GM21390 (cell line): ENCODE measurements around the gene PRPSAP2.
"Not testable (repeated sequence)": the region's sequence is repeated elsewhere in the genome, so short reads cannot be mapped to it uniquely, and the experiment has no call there.

ENCODE experiments used
- ATAC-seq: cut with Tn5 transposase; IDR thresholded peaks from one replicate; pipeline ENCODE4 v1.9.1; 2021; ENCODE audit not compliant: unreplicated experiment

Gene PRPSAP2

DNA sequence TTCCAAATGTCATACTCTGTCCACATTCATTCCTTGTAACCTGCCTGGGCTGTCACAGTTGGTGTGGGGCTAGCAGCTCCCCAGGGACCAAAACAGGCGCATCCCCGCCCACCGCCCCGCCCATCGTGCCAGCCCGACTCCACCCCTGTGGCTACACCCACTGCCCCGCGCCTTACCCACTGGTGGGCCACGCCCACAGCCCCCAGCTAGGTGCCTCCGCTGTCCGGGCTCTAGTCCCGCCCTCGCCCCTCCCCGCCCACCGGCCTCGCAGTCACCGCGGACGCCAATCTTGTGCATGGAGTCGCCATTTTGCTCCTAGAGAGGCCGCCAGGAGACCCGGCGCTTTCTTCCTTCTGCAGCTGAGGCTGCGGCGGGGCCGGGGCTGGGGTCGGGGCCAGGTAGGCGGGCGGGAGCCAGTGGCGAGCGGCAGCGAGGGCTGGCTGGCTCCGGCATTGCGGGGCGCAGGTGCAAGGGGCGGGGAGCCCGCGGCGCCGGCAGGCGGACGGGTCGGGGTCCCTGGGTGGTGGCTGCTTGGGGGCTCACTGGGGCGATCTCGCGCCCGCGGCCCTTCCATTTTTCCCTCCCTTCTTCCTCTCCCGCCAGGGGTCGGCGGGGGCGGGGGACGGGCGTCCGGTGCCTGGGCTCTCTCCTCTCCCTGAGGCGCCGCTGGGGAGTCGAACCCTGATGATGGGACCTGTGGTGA is at the start of gene PRPSAP2:
Gene PRPSAP2, plus strand, starts transcription at position 268 of the 703 bp plus-strand sequence. CDS start 7,703 bp downstream, outside the sequence.
- ATAC-seq: peak; percentile 47

DNA sequence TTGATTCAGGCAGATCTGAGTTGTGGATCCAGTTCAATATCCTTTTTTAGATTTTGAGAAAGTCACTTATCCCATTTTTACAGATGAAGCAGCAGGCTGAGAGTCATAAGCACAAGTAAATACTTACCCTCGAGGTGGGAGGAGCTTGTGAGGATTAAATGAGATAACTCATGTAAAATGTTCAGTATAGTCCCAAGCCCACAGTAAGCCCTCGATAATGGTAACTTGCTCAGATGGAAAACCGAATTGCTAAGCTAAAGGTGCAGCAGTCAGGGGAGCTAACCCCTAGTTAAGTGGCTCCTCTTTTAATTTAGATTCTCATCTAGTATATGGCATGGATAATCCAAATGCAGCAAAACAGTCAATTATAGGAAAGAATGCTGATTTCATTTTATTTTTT is 42.0 kb upstream of the PRPSAP2 start:
- ATAC-seq: not testable (repeated sequence)

DNA sequence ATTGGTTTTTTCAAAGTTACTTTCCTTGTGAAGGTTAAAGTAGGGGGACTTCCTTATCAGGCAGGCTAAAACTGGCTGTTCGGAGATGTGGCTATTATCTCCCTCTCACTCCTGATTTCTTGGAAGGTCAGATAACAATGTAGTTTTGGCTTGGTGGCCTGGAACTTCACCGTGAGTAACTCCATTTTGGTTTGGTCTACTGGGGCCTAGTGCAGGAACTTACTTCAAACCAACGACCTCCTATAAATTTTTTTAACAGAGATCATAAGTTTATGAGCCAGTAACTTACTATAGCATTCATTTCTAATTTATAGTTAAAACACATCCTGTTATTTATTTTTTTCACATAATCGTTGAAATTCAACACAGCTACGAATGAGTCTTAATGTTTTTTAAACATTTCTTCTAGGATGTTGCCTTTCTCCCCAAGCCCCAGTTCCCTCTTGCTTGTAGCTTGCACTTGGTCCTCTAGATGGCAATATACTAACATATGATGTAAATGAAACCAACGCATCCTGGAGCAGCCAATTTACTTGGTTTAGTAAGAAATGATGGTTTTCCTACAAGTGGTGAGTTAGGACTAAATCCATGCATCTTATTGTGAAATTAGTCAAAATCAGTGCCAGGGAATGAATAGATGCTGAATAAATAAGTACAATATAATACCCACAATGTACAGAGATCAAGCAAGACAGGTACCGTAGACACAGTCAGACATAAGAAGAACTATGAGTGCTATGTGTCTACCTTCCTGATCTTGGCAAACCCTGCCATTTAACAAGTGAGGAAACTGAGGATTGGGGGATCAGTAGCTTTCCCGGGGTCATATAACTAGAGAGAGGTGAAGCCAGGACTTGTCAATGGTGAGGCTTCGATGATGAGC is 41.2 kb upstream of the PRPSAP2 start:
- ATAC-seq: not testable (repeated sequence)

GRCh38 chr17:18821430-18821829 is 36.5 kb upstream of the PRPSAP2 start:
- not testable (repeated sequence) for ATAC-seq

GRCh38 chr17:18827613-18828012 is 30.3 kb upstream of the PRPSAP2 start:
- ATAC-seq: not testable (repeated sequence)

- no peak for ATAC-seq
Measured at GRCh38 chr17:18848501-18848900, 9.4 kb upstream of the PRPSAP2 start.

DNA sequence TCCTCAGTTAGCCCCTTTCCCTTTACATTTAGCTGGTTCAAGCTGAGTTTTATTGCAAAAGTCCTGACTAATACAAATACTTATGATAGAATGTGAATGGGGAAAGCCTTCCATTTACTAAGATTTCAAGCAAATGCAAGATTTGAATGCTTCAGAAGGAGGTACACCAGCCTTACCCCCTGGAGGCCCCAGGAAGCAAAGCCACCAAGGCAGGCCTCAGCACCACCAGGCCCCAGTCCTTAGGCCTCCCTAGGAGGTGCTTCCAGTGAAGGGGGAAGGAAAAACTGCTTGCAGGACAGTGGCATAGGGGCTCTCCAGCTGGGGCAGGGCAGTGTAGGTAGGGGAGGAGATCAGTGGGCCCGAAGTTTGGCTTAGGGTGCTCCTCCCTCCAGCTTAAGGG is 7.3 kb upstream of the PRPSAP2 start:
- no peak for ATAC-seq

GRCh38 chr17:18851201-18851600 is 6.7 kb upstream of the PRPSAP2 start:
- ATAC-seq: no peak

- no peak for ATAC-seq
Measured at GRCh38 chr17:18854956-18855355, 3.0 kb upstream of the PRPSAP2 start.

DNA sequence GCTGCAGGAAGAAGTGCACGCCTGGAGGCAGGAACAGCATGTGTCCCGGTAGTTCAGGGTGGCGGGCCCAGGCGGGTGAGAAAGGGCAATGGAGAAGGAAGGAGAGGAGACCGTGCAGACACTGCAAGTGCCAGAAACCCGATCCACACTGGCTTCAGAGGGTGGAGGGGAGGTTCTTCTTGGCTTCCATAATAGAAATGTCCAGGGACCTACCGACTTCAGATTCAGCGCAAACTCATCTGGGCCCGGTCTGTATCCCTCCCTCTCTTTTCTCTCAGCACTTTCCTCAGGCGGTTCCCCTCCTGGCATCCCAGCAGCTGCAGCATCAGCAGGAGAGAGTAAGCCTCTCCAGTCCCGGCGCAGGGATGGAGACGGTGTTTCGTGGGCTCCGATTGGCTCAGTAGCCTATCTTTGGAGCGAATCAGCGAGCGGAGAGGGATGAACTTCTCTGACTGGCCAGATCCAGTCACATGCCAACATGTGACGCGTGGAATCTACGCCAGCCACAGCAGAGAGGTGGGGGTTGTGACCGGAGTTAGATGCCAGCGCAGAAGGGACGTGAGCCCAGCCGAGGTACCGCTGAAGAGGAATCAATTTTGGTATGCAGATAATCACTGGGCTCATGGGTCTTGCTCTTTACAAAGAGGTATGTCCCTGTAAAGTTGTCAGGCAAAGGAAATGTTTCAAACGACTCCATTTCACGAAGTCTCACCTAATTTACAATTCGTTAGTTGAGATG is 1.9 kb upstream of the PRPSAP2 start:
- ATAC-seq: peak; percentile 65

DNA sequence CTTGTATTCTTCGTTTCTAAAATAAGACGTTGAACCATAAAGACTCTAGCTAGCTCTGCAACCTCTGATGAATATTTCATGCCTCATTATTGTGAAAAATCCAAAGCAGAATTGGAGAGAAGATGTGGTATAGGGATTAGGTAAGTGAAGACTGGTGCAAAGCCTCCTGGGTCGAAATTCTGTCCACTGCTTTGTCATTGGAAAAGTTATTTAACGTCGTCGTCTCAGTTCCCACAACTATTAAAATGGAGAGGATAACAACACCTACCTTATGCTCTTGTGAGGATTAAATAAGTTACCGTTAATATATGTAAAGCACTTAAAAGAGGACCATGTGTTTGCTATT is 1.4 kb upstream of the PRPSAP2 start:
- ATAC-seq: no peak

DNA sequence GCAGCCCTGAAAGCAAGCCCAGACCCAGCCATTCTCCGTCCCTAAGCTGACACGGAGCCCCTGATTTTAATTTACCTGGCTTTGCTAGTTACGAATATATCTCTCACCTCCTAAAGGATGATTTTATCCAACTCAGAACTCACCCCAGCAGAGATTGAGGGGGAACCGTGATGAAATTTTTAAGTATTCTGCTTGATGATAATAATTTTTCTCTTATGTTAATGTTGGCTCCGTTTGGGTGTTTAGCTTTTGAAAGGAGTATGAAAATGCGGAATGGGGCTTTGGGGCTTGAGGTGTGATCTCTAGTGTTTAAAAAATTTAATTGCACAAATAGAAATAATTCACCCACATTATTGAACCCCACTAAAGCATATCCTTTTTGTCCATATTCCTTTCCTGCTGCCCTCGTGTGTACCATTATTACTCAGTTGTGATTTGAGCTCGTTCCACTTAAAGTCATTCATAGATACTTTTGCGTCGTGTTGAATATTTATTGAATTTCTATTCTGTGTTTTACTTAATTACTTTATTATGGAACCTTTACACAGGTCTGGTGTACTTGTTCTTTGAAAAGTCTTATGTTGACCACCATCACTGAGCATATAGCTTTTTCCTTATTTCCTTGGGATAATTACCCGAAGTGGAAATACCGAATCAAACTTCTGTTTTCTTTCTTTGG is 775 bp downstream of the PRPSAP2 start:
- ATAC-seq: no peak

DNA sequence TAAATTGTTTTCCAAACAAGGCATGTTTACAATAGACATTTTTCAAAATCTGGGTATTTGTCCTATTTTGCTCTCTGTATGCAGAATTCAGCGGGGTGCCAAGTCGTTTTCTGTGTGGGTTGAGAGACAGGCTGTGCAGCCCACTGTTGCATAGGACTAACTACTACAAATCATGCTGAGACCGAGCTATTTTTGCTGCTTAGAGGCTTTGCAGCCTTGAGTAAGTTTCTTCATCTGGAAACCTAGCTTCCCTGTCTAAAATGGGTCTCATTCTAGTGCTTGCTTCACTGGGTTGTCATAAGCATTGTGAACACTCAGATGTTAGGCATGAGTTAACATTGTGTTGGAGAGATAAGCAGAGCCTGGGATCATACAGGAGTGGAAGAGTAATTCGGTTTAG is 1.3 kb downstream of the PRPSAP2 start:
- no peak for ATAC-seq

GRCh38 chr17:18860161-18860972 is 2.4 kb downstream of the PRPSAP2 start:
- peak; percentile 40 for ATAC-seq

- ATAC-seq: no peak
Measured at GRCh38 chr17:18862011-18862410, 4.1 kb downstream of the PRPSAP2 start.

- ATAC-seq: not testable (repeated sequence)
Measured at GRCh38 chr17:18864996-18865395, 7.1 kb downstream of the PRPSAP2 start.

- no peak for ATAC-seq
Measured at GRCh38 chr17:18866866-18867813, 9.2 kb downstream of the PRPSAP2 start.

DNA sequence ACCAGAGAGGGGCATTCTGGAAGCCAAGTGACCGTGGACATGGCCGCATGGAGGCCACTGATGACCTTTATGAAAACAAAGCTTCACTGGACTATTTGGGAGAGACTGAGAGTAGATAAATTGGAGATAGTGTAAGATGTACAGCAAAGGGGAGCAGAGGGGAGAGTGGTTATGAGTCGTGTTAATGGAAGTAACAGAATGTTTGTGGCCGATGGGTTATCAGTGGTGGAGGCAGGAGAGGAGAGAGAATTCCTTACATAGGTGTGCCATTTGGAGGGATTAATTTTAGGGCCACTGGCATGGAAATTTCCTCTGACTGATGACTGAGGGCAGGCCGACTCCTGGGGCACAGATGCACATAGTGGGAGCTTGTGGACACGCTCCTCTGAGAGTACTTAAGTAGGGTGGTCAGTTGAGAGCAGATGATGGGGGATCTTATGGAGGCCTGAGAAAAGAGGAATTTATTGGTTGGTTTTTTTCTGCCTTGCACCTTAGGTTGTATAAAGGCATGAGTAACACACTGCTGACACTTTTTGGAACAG is 19.2 kb downstream of the PRPSAP2 start:
- no peak for ATAC-seq
